HCT116 (cell line): Measurements from ENCODE around the gene ABCA3. TPM values are rescaled to one million over a fixed set of nuclear protein-coding genes. Genes with fewer than 3 reads are reported as not detected.

Source experiments
- ATAC-seq: fragments of 200-7000 bp; cut with Tn5 transposase; 2 replicates; pipeline ENCODE4 v1.9.1; 2020; ENCODE audit warnings: mild to moderate bottlenecking, moderate library complexity
- BruUV-seq: library from RNA; stranded (reverse); fragments of 400-500 nt; replicated peaks from 2 replicates; lab custom pipeline; 2021; lab: Mats Ljungman, UMichigan
- CTCF ChIA-PET: fragments of 300-600 bp; sonication (Branson Sonifier 250); formaldehyde crosslinking; loops from one replicate; lab custom pipeline; 2021; ENCODE audit warnings: antibody characterized with exemption; lab: Charles Lee
- POLR2A ChIA-PET: fragments of 300-600, 350-600 bp; sonication (Branson Sonifier 250); formaldehyde crosslinking; loops from one replicate; lab custom pipeline; 2021; ENCODE audit warnings: antibody characterized with exemption; lab: Charles Lee
- RAD21 ChIA-PET, 2 experiments: fragments of 300-600 bp; sonication (Branson Sonifier 250); formaldehyde crosslinking; loops; one replicate each; lab custom pipeline; 2023; ENCODE audit warnings: low total read pairs in 2 of 2; ENCODE audit not compliant: uncharacterized antibody in 2 of 2, unreplicated experiment in 2 of 2, low non-redundant PET in 1 of 2; lab: Charles Lee
- DNase-seq: peaks from one replicate; pipeline ENCODE4 v3.0.0-alpha.2; 2010; ENCODE audit warnings: low read depth, low spot score
- H2AFZ ChIP-seq: fragments of 200-600 bp; shearing (Covaris generic), sonication (generic); 2 replicates; pipeline ENCODE4 v1.6.1; 2017; ENCODE audit warnings: low read depth, mixed run types, mixed read lengths, antibody characterized with exemption, low read length; ENCODE audit not compliant: poor library complexity, severe bottlenecking
- H3K27ac ChIP-seq: 2 replicates; pipeline ENCODE4 v1.5.1; 2012; ENCODE audit warnings: low read depth, low read length
- H3K27me3 ChIP-seq: fragments of 200-600 bp; sonication (generic); 2 replicates; pipeline ENCODE4 v1.6.1; 2016; ENCODE audit warnings: mixed run types, low read length, mixed read lengths; ENCODE audit not compliant: insufficient read depth
- H3K36me3 ChIP-seq, 2 experiments: fragments of 200-500 bp in 1 of 2; fragments of 200-600 bp in 1 of 2; sonication (Bioruptor generic) in 1 of 2; sonication (generic) in 1 of 2; 2 replicates each; pipeline versions ENCODE4 v1.5.1 to v1.6.1; 2014 to 2016; ENCODE audit warnings: low read length in 2 of 2, inconsistent platforms in 1 of 2, mixed read lengths in 1 of 2, mixed run types in 1 of 2; ENCODE audit not compliant: insufficient read depth in 2 of 2, control insufficient read depth in 1 of 2
- H3K4me1 ChIP-seq, 2 experiments: fragments of 200-600 bp in 1 of 2; sonication (generic) in 1 of 2; 2 replicates each; pipeline versions ENCODE4 v1.5.1 to v1.6.1; 2012 to 2017; ENCODE audit warnings: low read length in 2 of 2, inconsistent platforms in 1 of 2, mild to moderate bottlenecking in 1 of 2, mixed read lengths in 1 of 2, mixed run types in 1 of 2, moderate library complexity in 1 of 2; ENCODE audit not compliant: insufficient read depth in 2 of 2, control insufficient read depth in 1 of 2
- H3K4me2 ChIP-seq: fragments of 200-600 bp; sonication (generic); 2 replicates; pipeline ENCODE4 v1.6.1; 2017; ENCODE audit warnings: mixed run types, low read length, mixed read lengths
- H3K4me3 ChIP-seq, 2 experiments: fragments of 200-600 bp in 1 of 2; sonication (generic) in 1 of 2; replicated peaks in 1 of 2; 2 replicates each; pipeline ENCODE4 v1.5.1; 2011 to 2016; ENCODE audit warnings: low read length in 2 of 2, control low read depth in 1 of 2, low read depth in 1 of 2, mild to moderate bottlenecking in 1 of 2, mixed read lengths in 1 of 2, mixed run types in 1 of 2
- H3K79me2 ChIP-seq: fragments of 200-600 bp; sonication (generic); 2 replicates; pipeline ENCODE4 v1.6.1; 2017; ENCODE audit warnings: mild to moderate bottlenecking, mixed run types, low read length, moderate library complexity, mixed read lengths; ENCODE audit not compliant: insufficient read depth
- H3K9ac ChIP-seq: fragments of 200-600 bp; sonication (generic); 2 replicates; pipeline ENCODE4 v1.6.1; 2016; ENCODE audit warnings: low read length, mixed read lengths
- H3K9me2 ChIP-seq: fragments of 200-600 bp; sonication (generic), shearing (Covaris generic); 2 replicates; pipeline ENCODE4 v1.6.1; 2017; ENCODE audit warnings: mixed run types, mild to moderate bottlenecking, moderate library complexity; ENCODE audit not compliant: insufficient read depth
- H3K9me3 ChIP-seq, 2 experiments: fragments of 200-500 bp in 1 of 2; fragments of 200-600 bp in 1 of 2; sonication (Bioruptor generic) in 1 of 2; sonication (generic) in 1 of 2; 2 replicates each; pipeline ENCODE4 v1.6.1; 2014 to 2017; ENCODE audit warnings: low read length in 2 of 2, mixed read lengths in 2 of 2, inconsistent platforms in 1 of 2, low read depth in 1 of 2, mild to moderate bottlenecking in 1 of 2, mixed run types in 1 of 2, moderate library complexity in 1 of 2; ENCODE audit not compliant: control insufficient read depth in 1 of 2, insufficient read depth in 1 of 2
- H4K20me1 ChIP-seq: fragments of 200-600 bp; sonication (generic), shearing (Covaris generic); 2 replicates; pipeline ENCODE4 v1.6.1; 2017; ENCODE audit warnings: mixed run types, mild to moderate bottlenecking, moderate library complexity; ENCODE audit not compliant: insufficient read depth
- CBX3 ChIP-seq: IDR thresholded peaks from 2 replicates; pipeline ENCODE4 v1.6.1; 2012; ENCODE audit warnings: low read depth
- ELF1 ChIP-seq: IDR thresholded peaks from 2 replicates; pipeline ENCODE4 v1.6.1; 2012; ENCODE audit warnings: low read depth, borderline replicate concordance
- EZH2 ChIP-seq: fragments of 200-600 bp; sonication (generic); IDR thresholded peaks from 2 replicates; pipeline ENCODE4 v1.6.1; 2017; ENCODE audit warnings: antibody characterized with exemption, mixed run types
- EZH2phosphoT487 ChIP-seq: fragments of 200-600 bp; IDR thresholded peaks from 2 replicates; pipeline ENCODE4 v1.6.1; 2018; ENCODE audit warnings: antibody characterized with exemption, borderline replicate concordance
- POLR2A ChIP-seq: IDR thresholded peaks from 2 replicates; pipeline ENCODE4 v1.7.0; 2011; ENCODE audit warnings: borderline replicate concordance; ENCODE audit not compliant: insufficient read depth, insufficient read length; ENCODE audit errors: extremely low read depth
- POLR2AphosphoS5 ChIP-seq: IDR thresholded peaks from 2 replicates; pipeline ENCODE4 v1.6.1; 2011; ENCODE audit warnings: mild to moderate bottlenecking, low read depth, low read length, moderate library complexity
- RAD21 ChIP-seq: IDR thresholded peaks from 2 replicates; pipeline ENCODE4 v1.6.1; 2012; ENCODE audit warnings: low read depth, mild to moderate bottlenecking
- SP1 ChIP-seq: IDR thresholded peaks from 2 replicates; pipeline ENCODE4 v1.6.1; 2012; ENCODE audit warnings: low read depth
- SRF ChIP-seq: IDR thresholded peaks from 2 replicates; pipeline ENCODE4 v1.6.1; 2012; ENCODE audit warnings: low read depth
- ZFX ChIP-seq: fragments of 450-650 bp; IDR thresholded peaks from 2 replicates; pipeline ENCODE4 v1.6.1; 2017
- ZNF274 ChIP-seq: fragments of 200-500 bp; sonication (Bioruptor generic); IDR thresholded peaks from 2 replicates; pipeline ENCODE4 v1.6.1; 2014; ENCODE audit warnings: mild to moderate bottlenecking, low read depth, low read length, inconsistent platforms
- intact Hi-C: fragments of 100-400 bp; cut with micrococcal nuclease; formaldehyde crosslinking; loops from 2 replicates; pipeline ENCODE4 v1.10.0; 2022
- total RNA-seq: library from RNA; stranded (reverse); gene quantifications from one replicate; pipeline ENCODE4 v1.2.1, GENCODE V29; 2021; ENCODE audit not compliant: unreplicated experiment
- TF ChIP-seq, protein P1 (sequence below): IDR thresholded peaks from 2 replicates; pipeline ENCODE4 v1.6.1; 2012
- TF ChIP-seq, protein P2 (sequence below): IDR thresholded peaks from 2 replicates; pipeline ENCODE4 v1.6.1; 2012
- TF ChIP-seq, protein P3 (sequence below): IDR thresholded peaks from 2 replicates; pipeline ENCODE4 v1.6.1; 2012; ENCODE audit warnings: low read depth

ABCA3 gene
- total RNA-seq, 1 experiment from 2014 or later: 5.4 TPM

GRCh38 chr16:2325791-2326190, 14.7 kb downstream of the ABCA3 start:
- TF ChIP-seq RAD21 (no peak), ZNF274 (no peak), ZFX (no peak), POLR2A (no peak), EZH2phosphoT487 (no peak), ELF1 (no peak), SRF (no peak), POLR2AphosphoS5 (no peak), CBX3 (no peak), EZH2 (no peak), SP1 (no peak)
- TF ChIP-seq, protein P1, sequence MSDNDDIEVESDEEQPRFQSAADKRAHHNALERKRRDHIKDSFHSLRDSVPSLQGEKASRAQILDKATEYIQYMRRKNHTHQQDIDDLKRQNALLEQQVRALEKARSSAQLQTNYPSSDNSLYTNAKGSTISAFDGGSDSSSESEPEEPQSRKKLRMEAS: no peak
- TF ChIP-seq, protein P2, sequence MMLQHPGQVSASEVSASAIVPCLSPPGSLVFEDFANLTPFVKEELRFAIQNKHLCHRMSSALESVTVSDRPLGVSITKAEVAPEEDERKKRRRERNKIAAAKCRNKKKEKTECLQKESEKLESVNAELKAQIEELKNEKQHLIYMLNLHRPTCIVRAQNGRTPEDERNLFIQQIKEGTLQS: no peak
- TF ChIP-seq, protein P3, sequence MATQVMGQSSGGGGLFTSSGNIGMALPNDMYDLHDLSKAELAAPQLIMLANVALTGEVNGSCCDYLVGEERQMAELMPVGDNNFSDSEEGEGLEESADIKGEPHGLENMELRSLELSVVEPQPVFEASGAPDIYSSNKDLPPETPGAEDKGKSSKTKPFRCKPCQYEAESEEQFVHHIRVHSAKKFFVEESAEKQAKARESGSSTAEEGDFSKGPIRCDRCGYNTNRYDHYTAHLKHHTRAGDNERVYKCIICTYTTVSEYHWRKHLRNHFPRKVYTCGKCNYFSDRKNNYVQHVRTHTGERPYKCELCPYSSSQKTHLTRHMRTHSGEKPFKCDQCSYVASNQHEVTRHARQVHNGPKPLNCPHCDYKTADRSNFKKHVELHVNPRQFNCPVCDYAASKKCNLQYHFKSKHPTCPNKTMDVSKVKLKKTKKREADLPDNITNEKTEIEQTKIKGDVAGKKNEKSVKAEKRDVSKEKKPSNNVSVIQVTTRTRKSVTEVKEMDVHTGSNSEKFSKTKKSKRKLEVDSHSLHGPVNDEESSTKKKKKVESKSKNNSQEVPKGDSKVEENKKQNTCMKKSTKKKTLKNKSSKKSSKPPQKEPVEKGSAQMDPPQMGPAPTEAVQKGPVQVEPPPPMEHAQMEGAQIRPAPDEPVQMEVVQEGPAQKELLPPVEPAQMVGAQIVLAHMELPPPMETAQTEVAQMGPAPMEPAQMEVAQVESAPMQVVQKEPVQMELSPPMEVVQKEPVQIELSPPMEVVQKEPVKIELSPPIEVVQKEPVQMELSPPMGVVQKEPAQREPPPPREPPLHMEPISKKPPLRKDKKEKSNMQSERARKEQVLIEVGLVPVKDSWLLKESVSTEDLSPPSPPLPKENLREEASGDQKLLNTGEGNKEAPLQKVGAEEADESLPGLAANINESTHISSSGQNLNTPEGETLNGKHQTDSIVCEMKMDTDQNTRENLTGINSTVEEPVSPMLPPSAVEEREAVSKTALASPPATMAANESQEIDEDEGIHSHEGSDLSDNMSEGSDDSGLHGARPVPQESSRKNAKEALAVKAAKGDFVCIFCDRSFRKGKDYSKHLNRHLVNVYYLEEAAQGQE: no peak
- no TSS peak for BruUV-seq
- DNase-seq (no peak), ATAC-seq (no peak)
- ChIA-PET CTCF (no interaction called here), RAD21 (no interaction called here), POLR2A (no interaction called here)
- no peaks in the 10 kb centered on the region for H4K20me1 ChIP-seq
- H3K27ac ChIP-seq: no peak overlapping the region
- no peak overlapping the region for H3K4me2 ChIP-seq
- no peaks in the 10 kb centered on the region for H3K9me3 ChIP-seq
- H3K9me2 ChIP-seq: no peaks in the 10 kb centered on the region
- no peaks in the 10 kb centered on the region for H3K27me3 ChIP-seq
- H2AFZ ChIP-seq: no peak overlapping the region
- intact Hi-C loops: no loop called here
- no peak overlapping the region for H3K4me3 ChIP-seq
- H3K36me3 ChIP-seq: no peaks in the 10 kb centered on the region
- no peaks in the 10 kb centered on the region for H3K79me2 ChIP-seq
- peaks cover 2 to 9% of the 10 kb centered on the region in 2 experiments; a peak in 3 of 4 replicates for H3K4me1 ChIP-seq
- no peak overlapping the region for H3K9ac ChIP-seq
